NAMALWA (cell line): ENCODE data around the gene TRPM2.

Experiments used
- DNase-seq: peaks from one replicate; pipeline ENCODE4 v3.0.0-alpha.2; 2015; ENCODE audit warnings: low spot score

Gene TRPM2

DNA sequence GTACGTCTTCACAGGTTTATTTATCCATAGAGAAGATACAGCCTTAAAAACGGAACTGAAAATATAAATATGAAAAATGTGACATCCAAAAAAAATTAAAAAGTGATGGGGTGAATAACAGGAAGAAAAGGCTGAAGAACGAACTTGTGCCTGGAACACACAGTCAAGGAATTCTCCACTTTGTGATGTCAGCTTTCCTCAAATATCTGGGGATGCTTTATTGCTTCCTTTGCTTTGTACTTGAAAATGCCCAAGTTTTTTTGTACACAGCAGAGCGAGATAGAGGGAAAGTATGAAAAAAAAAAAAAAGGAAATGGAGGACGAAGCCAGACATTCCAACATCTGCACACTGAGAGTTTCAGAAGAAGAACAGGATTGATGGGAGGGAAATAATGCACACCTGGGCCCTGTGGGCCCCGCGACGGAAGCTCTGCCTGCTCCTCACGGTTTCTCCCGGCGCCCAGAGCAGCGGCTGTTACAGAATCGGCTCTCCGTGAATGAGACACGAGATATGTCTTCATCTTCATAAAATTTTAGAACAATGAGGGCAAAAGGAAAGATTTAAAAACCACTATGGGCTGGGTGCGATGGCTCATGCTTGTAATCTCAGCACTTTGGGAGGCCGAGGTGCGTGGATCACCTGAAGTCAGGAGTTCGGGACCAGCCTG is 91.9 kb downstream of the TRPM2 start:
- DNase-seq = no peak

DNA sequence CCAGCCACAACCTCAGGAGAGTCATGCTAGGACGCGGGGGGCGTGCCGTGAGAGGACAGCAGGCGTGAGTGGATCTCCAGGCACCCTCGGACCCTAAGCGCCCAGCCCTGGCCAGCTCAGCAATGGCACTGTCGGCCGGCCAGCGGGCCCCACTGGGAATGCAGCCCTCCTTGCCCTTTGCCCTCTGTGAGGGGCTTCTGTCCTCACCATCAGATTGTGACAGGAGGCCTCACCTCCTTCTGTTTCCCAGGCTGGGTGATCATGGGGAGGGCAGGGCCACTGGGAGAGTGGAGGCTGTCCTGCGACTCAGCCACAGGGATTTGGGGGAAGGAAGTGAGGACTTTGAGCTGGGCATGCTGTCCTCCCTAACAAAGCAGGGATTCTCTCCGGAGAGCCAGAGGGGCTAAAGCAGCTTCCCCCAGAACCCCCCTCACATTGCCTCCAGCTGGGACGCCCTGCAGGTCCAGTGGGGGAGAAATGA is 95.3 kb downstream of the TRPM2 start:
- DNase-seq = no peak

DNA sequence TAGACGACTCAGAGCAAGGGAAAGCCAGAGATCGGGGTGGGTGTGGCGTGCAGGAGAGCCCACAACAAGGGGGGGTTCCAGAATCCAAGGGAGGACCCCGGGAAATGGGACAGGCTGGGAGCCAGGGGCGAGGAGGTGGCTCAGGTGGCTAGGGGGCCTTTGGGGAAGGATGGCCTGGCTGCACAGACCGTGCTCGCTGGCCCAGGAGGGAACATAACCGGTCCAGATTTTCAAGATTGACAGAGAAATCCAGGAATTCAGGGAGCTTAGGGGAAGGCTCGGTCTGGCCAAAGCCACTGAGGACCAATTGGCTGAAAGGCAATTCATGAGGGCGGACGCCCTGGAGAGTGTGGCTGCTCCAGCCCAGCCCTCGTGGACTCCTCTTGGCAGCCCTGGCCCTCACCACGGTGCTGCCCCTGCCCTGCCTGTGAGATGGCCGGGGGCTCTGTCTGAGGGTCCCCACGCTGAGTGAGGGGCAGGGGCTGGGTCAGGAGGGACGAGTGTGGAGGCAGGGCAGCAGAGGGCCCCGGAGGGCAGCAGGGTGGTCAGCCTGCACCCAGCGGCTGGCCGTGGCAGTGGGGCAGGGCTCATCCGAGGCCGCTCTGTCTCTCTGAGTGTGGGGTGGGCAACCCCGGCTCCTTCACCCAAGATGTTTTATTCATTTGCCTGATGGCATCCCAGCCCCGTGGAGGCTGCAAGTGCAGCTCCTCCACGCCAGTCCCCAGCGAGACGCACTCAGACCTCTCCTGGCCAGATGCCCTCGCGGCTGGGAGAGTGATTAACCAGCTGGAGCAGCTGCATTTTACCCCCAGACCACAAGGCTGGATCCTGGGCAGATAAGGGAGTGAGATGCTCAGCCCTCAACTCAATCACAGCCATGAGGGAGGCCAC is 96.3 kb downstream of the TRPM2 start:
- no peak for DNase-seq

DNA sequence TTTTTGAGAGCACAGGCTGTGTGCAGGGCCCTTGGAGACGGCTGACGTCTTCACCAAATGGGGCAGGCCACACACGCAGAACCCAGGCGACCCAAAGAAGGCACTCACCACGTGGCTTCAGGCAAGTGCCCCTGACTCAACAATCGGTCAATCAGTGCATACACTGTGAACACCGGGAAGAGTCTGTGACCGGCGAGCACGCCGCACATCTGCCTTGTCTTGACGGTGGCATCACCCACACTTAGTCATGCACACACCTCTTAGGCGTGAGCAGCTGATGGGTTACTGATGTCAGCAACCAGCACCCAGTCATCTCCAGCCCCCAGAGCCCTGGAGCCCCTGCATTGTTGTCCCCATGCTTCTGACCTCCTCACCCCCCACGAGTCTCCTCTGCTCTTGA is 97.0 kb downstream of the TRPM2 start:
- no peak for DNase-seq

DNA sequence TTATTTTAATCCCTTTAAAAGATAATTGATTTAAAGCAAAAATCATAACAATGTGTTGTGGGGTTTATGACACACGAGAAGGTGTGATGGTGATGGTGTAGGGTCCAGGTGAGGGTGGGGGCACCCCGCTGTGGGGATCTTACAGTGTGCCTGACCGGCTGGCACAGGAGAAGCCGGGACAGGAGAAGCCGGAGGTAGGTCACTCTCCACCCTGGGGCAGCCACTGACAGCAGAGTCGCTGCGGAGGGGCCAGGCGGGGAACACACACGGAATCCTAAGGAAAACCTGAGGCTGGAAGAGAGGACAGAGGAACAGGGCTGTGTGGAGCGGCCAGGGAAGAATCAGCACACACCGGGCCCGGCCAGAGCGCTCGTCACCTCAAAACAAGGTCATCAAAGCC is 97.6 kb downstream of the TRPM2 start:
- DNase-seq = no peak

DNA sequence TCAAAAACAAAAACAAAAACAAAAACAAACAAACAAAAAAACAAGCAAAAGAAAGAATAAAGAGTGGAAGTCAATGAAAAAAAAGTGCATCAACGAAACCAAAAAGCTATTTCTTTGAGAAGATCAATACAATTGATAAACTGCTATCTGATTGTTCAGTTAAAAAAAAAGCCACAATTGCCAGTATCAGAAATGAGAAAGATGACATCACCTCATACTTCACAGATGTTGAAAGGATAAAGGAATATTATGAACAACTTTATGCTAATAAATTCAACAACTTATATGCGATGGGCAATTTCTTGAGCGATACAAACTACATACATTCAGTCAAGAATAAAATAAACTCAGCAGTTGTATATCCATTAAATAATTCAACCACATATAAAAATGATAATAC is 99.7 kb downstream of the TRPM2 start:
- DNase-seq = no peak

DNA sequence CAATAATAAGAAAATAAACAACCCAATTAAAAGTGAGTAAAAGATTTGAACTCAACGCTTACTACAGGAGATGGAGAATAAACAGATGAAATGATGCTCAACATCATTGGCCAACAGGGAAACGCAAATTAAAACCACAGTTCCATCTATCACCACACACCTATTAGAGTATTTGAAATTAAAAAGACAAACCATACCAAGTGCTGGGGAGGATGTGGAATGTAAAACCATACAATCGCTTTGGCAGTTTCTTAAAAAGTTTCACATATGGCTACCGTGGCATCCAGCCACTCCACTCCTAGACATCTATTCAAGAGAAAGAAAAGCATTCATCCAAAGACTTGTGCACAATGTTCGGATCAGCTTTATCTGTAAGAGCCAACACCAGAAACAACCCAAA is 100.6 kb downstream of the TRPM2 start:
- no peak for DNase-seq

DNA sequence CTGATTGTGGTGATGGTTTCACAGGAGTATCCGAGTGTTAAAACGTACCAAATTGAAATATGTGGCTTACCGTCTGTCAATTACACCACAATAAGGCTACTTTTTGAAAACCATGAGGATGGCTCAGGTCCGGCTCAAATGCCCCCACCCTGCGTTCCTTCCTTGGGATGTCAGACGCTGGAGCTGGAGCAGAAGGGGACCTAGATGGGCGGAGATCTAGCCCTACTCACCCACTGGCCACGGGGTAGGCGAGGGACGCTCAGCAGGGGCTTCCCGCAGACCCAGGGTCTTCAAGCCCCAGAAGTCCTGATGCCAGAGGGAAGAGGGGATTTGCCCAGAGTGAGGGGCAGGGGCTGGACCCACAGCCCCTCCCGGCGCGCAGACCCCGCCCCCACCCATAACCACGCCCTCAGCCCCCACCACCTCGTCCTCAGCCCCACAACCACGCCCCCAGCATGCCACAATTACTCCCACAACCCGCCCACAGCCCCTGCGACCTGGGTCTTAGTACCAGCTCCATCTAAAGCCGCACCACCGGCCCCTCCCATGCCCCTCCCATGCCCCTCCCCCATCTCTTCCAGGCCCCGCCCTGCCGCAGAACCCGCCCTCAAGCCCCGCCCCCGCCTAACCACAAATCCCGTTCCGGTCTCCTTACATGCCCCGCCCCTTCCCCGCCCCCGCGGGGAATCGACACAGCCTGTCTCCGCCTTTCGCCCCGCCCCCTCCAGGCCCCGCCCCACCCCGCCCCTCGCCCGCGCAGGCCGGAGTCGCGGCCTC is 101.5 kb downstream of the TRPM2 start, which contains the start of gene LRRC3:
Gene LRRC3, plus strand, starts transcription at position 764 of the 777 bp plus-strand sequence. CDS start 1,135 bp downstream, outside the sequence.
- peak; percentile 57 for DNase-seq

DNA sequence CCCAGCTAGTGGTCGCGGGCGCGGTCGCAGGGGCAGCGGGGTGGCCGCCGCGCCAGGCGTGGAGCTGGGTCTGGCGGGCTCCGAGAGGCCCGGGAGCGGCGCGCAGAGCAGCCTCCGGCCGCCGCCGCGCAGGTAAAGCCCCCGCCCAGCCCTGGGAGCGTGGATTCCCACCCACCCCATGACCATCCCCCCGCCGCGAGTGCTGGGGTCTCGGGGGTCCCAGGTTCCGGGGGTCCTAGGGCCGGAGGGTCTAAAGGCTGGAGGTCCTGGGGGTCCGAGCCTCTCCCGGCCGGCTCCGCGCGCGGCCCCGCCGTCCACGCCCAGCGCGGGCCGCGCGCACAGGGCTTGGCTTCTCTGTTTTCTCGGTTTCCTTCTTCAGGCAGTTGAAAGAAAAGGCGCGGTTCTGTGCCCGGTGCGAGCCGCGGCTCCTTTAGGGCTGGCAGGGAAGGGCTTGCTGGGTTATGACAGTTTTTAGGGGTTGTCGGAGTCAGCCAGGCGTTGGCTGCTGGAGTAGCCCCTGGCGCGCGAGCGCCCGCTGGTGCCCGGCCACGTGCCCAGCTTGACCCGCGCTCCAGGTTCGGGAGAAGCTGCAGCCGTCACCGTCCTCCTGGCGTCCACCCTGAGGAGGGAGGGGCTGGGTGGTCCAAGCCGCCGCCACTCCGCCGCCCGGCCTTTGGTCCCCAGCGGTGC is 102.2 kb downstream of the TRPM2 start:
- DNase-seq = no peak

DNA sequence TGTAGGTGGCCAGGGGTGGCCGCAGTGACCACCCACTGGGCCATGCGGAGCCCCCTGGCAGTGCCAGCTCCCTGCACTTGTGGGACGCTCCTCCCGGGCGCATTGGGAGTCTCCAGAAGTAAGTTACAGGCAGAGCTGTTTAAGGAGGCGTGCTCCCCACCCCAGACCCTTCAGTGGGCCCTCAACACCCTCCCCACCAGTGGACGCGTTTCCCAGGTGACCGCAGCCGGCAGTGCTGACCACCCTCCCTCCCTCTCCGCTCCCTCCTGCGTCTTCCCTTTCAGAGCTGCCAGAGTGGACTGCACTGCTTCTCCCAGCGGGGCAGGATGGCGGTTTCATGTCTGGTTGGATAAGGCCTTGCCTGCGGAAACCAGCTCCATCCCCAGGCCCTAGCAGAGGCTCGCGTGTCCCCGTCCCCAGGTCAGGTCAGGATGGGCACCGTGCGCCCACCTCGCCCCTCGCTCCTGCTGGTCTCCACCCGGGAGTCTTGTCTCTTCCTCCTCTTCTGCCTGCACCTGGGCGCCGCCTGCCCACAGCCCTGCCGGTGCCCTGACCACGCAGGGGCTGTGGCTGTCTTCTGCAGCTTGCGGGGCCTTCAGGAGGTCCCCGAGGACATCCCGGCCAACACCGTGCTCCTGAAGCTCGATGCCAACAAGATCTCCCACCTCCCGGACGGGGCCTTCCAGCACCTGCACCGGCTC is 102.9 kb downstream of the TRPM2 start:
- no peak for DNase-seq

DNA sequence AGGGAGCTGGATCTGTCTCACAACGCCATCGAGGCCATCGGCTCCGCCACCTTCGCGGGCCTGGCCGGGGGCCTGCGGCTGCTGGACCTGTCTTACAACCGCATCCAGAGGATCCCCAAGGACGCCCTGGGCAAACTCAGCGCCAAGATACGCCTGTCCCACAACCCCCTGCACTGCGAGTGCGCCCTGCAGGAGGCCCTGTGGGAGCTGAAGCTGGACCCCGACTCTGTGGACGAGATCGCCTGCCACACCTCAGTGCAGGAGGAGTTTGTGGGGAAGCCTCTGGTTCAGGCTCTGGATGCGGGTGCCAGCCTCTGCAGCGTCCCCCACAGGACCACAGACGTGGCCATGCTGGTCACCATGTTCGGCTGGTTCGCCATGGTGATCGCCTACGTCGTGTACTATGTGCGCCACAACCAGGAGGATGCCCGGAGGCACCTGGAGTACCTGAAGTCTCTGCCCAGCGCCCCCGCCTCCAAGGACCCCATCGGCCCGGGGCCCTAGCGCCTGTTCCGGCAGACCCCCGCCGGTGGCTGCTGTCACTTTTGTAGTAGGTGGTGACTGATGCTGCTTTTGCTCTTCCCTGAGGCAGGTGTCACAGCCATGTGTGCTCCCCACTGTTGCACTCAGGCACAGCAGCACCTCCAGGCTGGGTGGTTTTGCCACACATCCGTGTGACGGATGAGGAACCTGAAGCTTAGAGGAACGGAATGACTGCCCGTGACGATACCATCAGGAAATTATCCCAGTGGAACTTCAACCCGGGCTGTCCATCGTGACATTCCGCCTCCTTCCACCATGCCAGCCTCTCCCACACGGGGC is 103.7 kb downstream of the TRPM2 start:
- no peak for DNase-seq

DNA sequence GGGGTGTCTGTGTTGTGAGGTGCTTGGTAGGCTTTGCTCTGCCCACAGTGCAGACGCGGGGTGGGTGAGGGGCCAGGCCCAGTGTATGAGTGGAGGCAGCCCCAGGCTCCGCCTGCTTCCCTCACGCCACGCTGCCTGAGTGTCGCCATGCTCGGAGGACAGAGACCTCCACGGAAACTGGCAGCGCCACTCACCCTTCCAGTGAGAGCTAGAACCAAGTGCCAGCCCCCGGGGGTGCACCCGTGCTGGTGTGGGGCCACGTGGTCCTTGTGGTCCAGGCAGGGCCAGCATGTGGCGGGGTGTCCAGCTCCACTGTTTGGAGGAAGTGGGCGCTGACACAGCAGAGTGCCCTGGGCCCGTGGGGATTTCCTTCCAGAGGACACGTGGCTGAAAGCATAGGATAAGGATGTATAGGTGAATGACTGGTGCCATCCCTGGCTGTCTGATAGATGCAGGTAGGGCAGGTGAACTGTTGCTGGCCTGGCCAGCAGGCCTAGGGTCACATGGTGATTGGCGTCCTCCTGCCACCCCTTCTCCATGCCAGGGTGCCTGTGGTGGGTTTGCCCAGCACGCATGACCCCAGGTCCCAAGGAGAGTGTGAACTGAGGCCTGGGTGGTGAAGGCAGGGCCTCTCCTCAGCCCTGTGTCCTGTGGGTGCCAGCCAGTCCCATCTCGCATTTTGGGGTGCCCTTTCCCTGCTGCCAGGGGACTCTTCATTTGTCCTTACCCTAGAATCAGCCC is 105.7 kb downstream of the TRPM2 start:
- no peak for DNase-seq

DNA sequence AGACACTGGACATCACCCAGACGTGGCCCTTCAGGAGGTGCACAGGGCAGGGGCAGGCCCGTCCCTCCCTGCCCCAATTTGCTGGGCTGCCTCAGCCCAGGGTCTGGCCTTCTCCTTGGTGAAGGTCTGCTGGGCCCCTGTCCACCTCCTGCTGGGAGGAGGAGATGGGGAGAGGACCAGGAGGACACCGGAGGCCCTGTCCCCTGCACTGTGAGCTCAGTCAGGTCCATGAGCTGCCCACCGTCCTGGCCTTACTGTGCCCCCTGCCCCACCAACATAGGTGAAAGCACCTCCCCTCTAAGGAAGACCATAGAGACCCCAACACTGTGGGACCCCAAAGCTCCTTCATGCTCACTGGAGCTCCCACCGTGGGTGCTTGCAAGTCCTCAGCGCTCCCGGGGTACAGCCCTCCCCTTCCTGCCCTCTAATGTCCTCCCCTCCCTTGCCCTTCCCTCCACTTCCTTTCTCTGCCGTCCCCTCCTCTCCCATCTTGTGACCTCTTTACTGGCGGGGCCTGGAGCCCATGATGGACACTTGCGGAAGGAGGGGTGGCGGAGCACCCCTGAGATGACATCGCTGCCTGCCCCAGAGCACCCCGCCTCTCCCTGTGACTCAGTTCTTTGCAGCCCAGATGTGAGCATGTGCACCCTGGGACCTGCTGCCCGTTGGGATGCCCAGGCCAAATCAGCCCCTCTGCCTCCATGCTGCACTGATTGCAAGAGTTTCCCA is 106.5 kb downstream of the TRPM2 start:
- no peak for DNase-seq

DNA sequence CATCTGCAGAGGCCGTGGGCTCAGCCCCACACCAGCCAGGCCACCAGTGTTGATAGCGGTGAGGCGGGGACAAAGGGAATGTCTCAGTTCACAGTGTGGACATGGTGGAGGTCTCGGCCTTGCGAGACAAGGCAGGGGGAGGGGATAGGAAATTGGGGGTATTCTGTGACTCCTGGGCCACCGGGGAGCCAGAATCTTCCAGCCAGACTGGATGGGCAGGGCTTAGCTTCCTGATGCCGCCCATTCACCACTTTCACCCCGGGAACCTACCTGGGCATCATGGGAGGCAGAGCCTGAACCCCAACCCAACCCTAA is 107.0 kb downstream of the TRPM2 start:
- no peak for DNase-seq

DNA sequence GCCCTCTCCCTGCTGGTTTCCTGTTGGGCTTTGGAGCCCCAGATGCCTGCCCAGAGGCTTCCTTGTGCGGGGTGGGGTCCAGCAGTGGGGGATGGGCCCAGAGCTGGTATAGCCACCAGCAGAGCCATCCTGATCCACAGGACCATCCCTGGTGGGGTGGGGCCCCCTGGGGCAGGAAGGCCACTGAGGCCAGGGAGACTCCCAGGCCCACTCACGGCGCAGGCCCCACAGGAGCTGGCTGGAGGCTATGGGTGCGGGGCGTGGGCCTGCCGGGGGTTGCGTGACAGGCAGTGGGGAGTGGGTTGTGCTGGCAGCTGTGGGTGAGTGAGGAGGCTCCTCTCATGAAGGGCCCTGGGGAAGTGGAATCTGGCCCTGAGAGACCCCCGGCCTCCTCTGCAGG is 107.6 kb downstream of the TRPM2 start:
- no peak for DNase-seq

DNA sequence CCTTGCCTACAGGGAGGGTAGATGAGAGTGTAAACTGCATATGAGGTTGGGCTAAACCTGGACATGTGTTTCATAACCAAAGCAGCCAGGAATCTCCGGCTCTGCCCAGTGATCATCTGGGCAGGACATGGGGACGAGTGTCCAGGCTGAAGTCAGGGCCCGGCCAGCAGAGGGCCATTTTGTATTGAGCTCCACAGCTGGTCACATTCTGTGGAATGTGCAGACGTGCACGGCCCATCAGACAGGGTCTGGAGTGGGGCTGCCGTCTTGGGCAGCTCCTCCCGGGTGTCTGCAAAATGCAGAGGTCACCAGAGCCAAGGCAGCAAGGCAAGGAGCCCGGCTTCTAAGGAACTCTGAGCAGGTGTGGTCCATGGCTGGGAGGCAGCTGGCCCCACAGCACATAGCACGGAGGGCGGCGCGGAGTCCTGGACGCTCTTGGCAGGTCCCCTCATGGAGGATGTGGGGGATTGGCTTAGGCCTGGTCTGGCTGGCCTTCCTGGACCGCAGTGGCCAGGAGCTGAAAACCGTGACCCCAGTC is 108.1 kb downstream of the TRPM2 start:
- no peak for DNase-seq

DNA sequence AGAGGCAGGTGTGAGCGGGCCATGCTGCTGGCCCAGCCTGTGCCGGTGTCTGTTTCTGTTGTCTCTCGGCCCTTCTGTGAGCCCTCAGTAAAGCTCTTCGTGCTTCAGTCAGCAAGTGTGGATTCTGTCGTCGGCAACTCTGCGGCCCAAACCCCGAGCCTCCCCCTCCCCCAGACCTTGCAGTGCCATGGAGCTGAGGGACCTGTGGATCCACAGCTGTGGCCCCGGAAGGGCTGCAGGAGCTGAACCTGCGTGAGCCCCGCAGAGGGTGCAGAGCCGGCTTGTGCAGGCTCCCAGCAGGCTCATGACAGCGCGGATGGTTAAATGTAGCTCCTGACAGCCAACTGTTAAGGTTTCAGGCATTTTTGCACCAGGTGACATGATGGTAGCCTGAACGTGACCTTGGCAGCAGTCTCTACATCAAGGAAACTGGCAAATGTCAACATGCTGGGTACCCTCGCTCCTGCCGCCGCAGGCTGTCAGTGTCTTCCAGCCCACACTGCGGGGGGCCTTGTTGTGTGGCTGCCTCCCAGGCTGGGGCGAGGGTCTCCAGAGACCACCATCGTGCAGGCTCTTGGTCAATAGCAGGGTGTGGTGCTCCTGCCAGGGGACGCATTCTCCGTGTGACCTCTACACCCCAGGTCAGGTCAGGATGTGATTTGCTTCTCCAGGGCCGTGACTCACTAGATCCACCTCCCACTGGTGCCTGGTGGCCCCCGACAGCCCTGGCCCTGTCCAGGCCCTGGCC is 108.8 kb downstream of the TRPM2 start:
- DNase-seq = no peak

DNA sequence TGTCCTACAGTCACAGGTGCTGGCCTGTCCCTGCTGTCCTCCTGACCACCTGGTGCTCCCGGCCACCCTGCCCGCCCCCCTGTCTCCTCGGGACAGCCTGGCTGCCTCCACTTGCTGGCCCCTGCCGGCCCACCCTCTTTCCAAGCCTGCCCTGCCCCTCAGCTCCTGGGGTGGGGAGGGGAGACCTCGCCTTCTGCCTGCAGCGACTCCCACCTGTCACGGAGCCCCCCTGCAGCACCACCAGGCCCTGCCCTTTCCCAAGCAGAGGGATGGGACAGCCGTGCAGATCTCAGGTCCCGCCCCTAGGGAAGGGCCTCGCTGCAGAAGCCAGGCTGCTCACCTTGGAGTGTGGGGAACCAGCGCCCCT is 109.4 kb downstream of the TRPM2 start:
- DNase-seq = no peak
